SKM-1 (cell line): ENCODE measurements around the gene MROH2B.

Source experiments
- DNase-seq: peaks from one replicate; lab custom pipeline; 2025; ENCODE audit not compliant: unreplicated experiment; lab: John Stamatoyannopoulos, UW

Gene MROH2B

GRCh38 chr5:40973364-40974004 is 97.7 kb downstream of the MROH2B start:
- no peak for DNase-seq

- no peak for DNase-seq
Measured at GRCh38 chr5:40972434-40972833, 98.7 kb downstream of the MROH2B start.

- no peak for DNase-seq
Measured at GRCh38 chr5:40962207-40962955, 108.8 kb downstream of the MROH2B start.

- DNase-seq = no peak
Measured at GRCh38 chr5:40960037-40960436, 111.1 kb downstream of the MROH2B start.

GRCh38 chr5:40958811-40959210 is 112.3 kb downstream of the MROH2B start:
- DNase-seq = no peak

GRCh38 chr5:40957048-40957447 is 114.1 kb downstream of the MROH2B start:
- DNase-seq = no peak

GRCh38 chr5:40955313-40955712 is 115.8 kb downstream of the MROH2B start:
- DNase-seq = no peak
